H1 (cell line): ENCODE measurements around the gene SPDYE3. TPM values are rescaled to one million over a fixed set of nuclear protein-coding genes. Genes with fewer than 3 reads are reported as not detected.

Experiments used
- ATF2 ChIP-seq: IDR thresholded peaks from 2 replicates; pipeline ENCODE4 v1.6.1; 2012; ENCODE audit warnings: low read length, inconsistent platforms
- EGR1 ChIP-seq: IDR thresholded peaks from 2 replicates; pipeline ENCODE4 v1.6.1; 2011; ENCODE audit warnings: low read depth, low read length, borderline replicate concordance
- POLR2A ChIP-seq, 2 experiments: IDR thresholded peaks; 1 replicate in 1 of 2; 2 replicates in 1 of 2; pipeline ENCODE4 v1.6.1; 2011; ENCODE audit warnings: low read depth in 2 of 2, low read length in 2 of 2, mild to moderate bottlenecking in 2 of 2; ENCODE audit errors: control extremely low read depth in 1 of 2
- RNF2 ChIP-seq: fragments of 200-900, 300-1000 bp; sonication (generic); IDR thresholded peaks from 2 replicates; pipeline ENCODE4 v1.7.1; 2016; ENCODE audit warnings: borderline replicate concordance, low read depth, mild to moderate bottlenecking, antibody characterized with exemption, low read length; ENCODE audit not compliant: poor library complexity, severe bottlenecking; ENCODE audit errors: missing control alignments
- SAP30 ChIP-seq: fragments of 300-600 bp; sonication (generic); IDR thresholded peaks from 2 replicates; pipeline ENCODE4 v1.7.1; 2012; ENCODE audit warnings: low read length, moderate library complexity, mild to moderate bottlenecking, inconsistent platforms; ENCODE audit not compliant: insufficient read depth, insufficient replicate concordance
- SP2 ChIP-seq: IDR thresholded peaks from 2 replicates; pipeline ENCODE4 v1.6.1; 2012; ENCODE audit warnings: mild to moderate bottlenecking, low read length, inconsistent platforms
- YY1 ChIP-seq: IDR thresholded peaks from 2 replicates; pipeline ENCODE4 v1.6.1; 2011; ENCODE audit warnings: low read depth, mild to moderate bottlenecking, low read length
- polyA plus RNA-seq, 7 experiments: library from polyadenylated mRNA; depleted of rRNA in 3 of 7; stranded (reverse) in 5 of 7; unstranded in 2 of 7; fragments of >200 nt in 5 of 7; fragments of 200-250 nt in 2 of 7; gene quantifications; 1 replicate in 5 of 7; 2 replicates in 1 of 7; 4 replicates in 1 of 7; pipeline versions ENCODE4 v1.2.1 to v1.2.3, GENCODE V29; 2011 to 2013; ENCODE audit warnings: missing spikeins in 2 of 7, mixed read lengths in 2 of 7
- total RNA-seq: library from RNA; stranded (reverse); fragmentation: NEBNext Ultra II Directional; extraction: Animal tissue kit (Norgen Biotek cat#: 25700); gene quantifications from 2 replicates; pipeline ENCODE4 v1.2.1, GENCODE V29; 2021
- TF ChIP-seq, protein P1 (sequence below): fragments of 300-600 bp; sonication (generic); IDR thresholded peaks from 2 replicates; pipeline ENCODE4 v1.7.1; 2012; ENCODE audit warnings: low read length, moderate library complexity, mild to moderate bottlenecking, inconsistent platforms; ENCODE audit not compliant: insufficient replicate concordance

SPDYE3 gene
- total and polyA plus RNA-seq, 2 of the 8 experiments (the other 6 are each of a cell fraction or from before 2014, with no cell fraction given), result not detected

GRCh38 chr7:100266576-100267354 lies 40.7 kb upstream of the SPDYE3 start (continued):
- TF ChIP-seq, protein P1, sequence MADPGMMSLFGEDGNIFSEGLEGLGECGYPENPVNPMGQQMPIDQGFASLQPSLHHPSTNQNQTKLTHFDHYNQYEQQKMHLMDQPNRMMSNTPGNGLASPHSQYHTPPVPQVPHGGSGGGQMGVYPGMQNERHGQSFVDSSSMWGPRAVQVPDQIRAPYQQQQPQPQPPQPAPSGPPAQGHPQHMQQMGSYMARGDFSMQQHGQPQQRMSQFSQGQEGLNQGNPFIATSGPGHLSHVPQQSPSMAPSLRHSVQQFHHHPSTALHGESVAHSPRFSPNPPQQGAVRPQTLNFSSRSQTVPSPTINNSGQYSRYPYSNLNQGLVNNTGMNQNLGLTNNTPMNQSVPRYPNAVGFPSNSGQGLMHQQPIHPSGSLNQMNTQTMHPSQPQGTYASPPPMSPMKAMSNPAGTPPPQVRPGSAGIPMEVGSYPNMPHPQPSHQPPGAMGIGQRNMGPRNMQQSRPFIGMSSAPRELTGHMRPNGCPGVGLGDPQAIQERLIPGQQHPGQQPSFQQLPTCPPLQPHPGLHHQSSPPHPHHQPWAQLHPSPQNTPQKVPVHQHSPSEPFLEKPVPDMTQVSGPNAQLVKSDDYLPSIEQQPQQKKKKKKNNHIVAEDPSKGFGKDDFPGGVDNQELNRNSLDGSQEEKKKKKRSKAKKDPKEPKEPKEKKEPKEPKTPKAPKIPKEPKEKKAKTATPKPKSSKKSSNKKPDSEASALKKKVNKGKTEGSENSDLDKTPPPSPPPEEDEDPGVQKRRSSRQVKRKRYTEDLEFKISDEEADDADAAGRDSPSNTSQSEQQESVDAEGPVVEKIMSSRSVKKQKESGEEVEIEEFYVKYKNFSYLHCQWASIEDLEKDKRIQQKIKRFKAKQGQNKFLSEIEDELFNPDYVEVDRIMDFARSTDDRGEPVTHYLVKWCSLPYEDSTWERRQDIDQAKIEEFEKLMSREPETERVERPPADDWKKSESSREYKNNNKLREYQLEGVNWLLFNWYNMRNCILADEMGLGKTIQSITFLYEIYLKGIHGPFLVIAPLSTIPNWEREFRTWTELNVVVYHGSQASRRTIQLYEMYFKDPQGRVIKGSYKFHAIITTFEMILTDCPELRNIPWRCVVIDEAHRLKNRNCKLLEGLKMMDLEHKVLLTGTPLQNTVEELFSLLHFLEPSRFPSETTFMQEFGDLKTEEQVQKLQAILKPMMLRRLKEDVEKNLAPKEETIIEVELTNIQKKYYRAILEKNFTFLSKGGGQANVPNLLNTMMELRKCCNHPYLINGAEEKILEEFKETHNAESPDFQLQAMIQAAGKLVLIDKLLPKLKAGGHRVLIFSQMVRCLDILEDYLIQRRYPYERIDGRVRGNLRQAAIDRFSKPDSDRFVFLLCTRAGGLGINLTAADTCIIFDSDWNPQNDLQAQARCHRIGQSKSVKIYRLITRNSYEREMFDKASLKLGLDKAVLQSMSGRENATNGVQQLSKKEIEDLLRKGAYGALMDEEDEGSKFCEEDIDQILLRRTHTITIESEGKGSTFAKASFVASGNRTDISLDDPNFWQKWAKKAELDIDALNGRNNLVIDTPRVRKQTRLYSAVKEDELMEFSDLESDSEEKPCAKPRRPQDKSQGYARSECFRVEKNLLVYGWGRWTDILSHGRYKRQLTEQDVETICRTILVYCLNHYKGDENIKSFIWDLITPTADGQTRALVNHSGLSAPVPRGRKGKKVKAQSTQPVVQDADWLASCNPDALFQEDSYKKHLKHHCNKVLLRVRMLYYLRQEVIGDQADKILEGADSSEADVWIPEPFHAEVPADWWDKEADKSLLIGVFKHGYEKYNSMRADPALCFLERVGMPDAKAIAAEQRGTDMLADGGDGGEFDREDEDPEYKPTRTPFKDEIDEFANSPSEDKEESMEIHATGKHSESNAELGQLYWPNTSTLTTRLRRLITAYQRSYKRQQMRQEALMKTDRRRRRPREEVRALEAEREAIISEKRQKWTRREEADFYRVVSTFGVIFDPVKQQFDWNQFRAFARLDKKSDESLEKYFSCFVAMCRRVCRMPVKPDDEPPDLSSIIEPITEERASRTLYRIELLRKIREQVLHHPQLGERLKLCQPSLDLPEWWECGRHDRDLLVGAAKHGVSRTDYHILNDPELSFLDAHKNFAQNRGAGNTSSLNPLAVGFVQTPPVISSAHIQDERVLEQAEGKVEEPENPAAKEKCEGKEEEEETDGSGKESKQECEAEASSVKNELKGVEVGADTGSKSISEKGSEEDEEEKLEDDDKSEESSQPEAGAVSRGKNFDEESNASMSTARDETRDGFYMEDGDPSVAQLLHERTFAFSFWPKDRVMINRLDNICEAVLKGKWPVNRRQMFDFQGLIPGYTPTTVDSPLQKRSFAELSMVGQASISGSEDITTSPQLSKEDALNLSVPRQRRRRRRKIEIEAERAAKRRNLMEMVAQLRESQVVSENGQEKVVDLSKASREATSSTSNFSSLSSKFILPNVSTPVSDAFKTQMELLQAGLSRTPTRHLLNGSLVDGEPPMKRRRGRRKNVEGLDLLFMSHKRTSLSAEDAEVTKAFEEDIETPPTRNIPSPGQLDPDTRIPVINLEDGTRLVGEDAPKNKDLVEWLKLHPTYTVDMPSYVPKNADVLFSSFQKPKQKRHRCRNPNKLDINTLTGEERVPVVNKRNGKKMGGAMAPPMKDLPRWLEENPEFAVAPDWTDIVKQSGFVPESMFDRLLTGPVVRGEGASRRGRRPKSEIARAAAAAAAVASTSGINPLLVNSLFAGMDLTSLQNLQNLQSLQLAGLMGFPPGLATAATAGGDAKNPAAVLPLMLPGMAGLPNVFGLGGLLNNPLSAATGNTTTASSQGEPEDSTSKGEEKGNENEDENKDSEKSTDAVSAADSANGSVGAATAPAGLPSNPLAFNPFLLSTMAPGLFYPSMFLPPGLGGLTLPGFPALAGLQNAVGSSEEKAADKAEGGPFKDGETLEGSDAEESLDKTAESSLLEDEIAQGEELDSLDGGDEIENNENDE, result no peak
- TF ChIP-seq SAP30 (no peak), YY1 (no peak), POLR2A (IDR thresholded peaks at IDR 0.05; ENCODE audit: control extremely low read depth in 1 of 2, low read depth in 2 of 2, low read length in 2 of 2) (no peak), ATF2 (no peak), EGR1 (no peak), RNF2 (no peak), SP2 (no peak)
